NAMALWA (cell line): ENCODE measurements around the gene ELF4.
"Not testable (repeated sequence)": the region's sequence is repeated elsewhere in the genome, so short reads cannot be mapped to it uniquely, and the experiment has no call there.

Source experiments
- DNase-seq: peaks from one replicate; pipeline ENCODE4 v3.0.0-alpha.2; 2015; ENCODE audit warnings: low spot score

The ELF4 gene

DNA sequence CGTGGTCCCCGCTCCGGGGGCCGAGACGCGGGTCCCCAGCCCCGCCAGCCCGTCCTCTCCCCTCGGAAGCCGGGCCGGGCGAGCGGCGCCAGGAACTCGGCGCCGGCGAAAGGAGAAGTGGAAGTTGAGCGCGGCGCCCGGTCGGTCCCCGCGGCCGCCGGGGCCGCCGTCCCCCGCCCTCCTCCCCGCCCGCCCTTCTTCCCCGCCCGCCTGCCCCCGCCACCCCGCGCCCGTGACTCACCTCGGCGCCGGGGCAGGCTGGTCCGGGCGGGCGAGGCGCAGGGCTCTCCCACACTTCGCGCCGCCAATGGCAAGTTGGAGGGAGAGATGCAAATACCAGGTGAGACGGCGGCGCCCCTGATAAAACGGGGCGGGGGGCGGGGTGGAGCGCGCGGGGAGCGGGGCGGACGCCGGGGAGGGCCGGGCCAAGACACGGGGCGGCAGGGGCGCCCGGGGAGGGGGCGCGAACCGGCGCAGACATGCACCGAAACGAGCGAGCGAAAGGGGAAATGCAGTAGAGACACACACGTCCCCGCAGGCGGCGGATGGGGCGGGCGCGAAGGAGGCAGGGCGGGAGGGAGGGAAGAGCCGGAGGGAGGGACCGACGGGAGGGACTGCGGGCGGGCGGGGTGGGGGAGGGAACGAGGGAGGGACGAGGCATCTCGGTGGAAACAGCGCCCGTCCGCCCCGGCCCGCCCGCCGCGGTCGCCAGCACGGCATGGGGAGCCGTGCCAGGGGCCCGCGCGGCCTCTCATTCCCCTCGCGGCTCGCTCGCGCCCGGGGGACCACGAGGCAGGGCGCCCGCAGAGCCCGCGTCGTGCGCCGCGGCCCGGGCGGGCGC lies at the start of gene ELF4:
Gene ELF4, minus strand, starts transcription at position 119 of the 841 bp plus-strand sequence. CDS start 29,167 bp downstream, outside the sequence.
- DNase-seq = peak; percentile 54

- DNase-seq = no peak
Measured at GRCh38 chrX:130159776-130160175, 49.5 kb upstream of the ELF4 start.

DNA sequence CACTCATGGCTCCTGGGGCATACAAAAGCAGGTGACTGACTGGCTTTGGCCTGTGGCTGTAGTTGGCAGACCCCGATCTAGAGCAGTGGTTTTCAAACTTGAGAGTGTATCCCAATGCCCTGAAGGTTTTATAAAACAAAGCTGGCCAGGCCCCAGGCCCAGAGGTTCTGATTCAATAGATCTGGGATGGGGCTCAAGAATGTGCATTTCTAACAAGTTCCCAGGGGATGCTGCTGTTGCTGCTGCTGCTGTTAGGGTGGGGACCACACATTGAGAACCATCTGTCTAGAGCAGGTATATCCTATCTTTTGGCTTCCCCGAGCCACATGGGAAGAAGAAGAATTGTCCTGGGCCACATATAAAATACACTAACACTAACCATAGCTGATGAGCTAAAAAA lies 48.0 kb upstream of the ELF4 start:
- no peak for DNase-seq

DNA sequence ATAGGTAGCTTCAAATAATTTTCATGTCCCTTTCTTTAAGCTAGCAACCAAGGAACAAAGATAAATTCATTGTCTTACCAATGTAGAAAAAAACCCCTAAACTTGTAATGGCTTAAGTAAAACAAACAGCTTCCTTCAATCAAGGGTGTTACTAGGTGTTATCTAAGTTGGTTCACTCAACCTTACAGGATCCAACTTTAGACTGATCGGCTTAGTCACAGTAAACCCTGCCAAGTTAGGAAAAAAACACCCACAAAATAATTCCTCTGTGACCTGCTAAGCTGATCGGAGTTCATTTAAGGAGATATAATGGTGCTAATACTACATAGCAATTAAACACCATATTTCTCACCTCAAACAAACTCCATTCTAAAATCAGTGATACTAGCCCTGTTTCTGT lies 45.3 kb upstream of the ELF4 start:
- DNase-seq = no peak

- no peak for DNase-seq
Measured at GRCh38 chrX:130147631-130148030, 37.3 kb upstream of the ELF4 start.

DNA sequence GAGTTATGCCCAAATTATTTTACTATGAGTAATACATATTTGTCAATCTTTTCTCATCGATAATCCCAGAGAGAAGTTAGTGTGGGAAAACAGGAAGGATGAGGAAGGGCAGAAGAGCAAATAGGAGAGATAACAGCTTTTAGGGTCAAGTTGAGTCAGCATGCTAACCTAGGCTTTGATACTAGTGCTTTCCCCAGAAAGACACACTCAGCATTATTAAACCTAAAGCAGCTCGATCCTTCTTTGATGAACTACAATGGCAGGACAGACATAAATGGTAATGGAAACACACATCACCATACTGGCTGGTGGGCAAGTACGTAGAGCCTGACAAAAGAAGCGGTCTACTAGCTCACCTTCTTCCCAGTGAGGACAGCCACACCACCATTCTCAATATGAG lies 34.8 kb upstream of the ELF4 start:
- no peak for DNase-seq

DNA sequence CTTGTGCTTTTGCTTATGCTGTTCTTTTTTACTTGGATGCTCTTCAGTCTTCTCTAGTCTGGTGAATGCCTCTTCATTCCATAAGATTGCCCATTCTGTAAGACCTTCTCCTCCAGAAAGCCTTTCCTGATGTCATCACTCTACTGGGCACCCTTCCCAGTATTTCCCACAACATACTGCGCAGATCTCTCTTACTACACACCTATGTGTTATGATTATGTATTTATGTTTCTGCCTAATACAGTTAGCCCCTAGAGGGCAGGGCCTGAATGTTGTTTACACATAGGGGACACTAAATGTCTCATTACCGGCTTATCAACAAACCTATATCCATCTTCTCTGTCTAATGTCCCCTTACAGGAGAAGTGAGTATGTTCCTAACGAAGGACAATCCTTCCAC lies 34.2 kb upstream of the ELF4 start:
- no peak for DNase-seq

GRCh38 chrX:130139474-130140201 lies 29.3 kb upstream of the ELF4 start:
- DNase-seq = no peak

- DNase-seq = no peak
Measured at GRCh38 chrX:130136961-130137360, 26.7 kb upstream of the ELF4 start.

GRCh38 chrX:130136496-130136895 lies 26.2 kb upstream of the ELF4 start:
- DNase-seq = no peak

GRCh38 chrX:130130990-130131389 lies 20.7 kb upstream of the ELF4 start:
- DNase-seq = no peak

DNA sequence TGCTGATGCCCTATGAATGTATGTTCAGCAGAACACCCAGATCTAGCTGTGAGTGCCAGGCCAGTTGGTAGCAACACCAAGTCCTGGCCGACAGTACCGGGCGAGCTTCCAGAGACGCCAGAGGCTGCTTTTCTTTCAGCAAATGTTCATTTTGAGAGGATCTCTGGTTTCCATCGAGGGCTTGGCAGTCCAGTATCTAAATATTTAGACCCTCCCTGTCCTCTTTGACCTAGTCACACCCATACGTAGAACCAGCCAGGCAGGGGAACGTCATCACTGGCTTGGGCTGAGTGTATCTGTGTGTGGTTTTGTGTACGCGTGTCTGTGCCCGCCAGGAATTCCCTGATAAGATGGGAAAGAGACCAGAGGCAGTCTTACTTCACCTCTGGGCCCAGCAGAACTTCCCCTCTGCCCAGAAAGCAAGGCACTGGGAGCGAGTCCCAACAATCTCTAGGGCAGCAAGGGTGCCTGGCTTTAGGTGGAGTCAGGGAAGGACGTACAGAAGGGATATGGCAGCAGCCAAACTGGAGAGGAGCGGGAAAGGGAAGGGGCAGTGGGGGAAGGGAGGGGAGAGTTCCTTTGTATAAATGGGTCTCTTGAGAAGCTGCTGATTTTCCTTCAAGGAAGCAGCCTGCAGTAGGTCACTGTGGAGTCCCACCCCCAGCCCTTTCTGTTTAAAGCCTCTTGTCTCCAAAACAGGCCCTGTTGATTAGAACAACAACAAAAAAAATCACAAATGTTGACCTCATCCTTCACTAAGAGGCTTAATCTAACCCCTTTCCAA lies 15.0 kb upstream of the ELF4 start:
- no peak for DNase-seq

DNA sequence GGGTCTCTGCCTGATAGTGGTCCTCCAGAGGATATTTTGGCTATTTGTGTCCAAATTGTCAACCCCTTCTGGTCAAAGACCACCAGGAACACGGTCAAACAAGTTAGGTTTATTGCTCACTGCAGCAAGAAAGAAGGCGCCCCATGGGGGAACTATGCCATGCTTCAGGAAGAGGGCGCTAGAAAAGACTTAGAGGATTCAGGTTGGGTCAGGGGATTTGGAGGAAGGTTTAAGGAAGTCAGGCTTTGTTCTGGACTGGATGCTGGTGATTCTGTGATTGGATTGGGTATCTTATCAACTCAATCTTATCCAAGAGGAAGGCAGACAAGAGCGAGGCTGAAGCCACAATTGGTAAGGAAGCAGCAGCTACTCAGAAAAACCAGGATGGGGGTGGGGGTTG lies 14.3 kb upstream of the ELF4 start:
- no peak for DNase-seq

GRCh38 chrX:130121505-130121800 lies 11.2 kb upstream of the ELF4 start:
- no peak for DNase-seq

DNA sequence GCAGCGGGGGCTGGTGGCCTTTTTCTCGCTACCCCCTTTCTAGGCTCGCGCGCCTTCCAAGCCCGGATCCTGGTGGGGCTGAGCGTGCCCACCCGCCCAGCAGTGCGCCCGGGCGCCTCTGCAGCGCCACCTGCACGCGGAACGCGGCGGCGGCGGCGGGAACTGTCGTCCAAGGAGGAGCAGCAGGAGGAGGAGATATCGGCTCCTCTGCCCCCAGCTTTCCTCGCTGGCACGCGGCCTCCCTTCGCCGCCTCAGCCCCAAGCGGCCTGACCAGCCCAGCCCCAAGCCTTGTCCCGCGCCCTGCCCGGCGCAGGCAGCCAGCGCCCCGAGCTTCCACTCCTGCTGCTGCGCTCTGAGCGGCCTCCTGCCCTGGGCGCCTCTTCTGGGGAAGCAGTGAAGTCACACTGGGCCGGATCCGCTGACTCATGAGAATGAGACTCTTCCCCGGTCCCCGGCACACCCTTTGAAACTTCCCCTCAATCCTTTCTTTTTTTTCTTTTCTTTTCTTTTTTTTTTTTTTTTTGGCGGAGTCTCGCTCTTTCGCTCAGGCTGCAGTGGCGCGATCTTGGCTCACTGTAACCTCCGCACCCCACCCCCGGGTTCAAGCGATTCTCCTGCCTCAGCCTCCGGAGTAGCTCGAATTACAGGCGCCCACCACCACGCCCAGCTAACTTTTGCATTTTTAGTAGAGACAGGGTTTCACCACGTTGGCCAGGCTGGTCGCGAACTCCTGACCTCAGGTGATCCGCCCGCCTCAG lies 10.6 kb upstream of the ELF4 start:
- DNase-seq = peak; percentile 70

- DNase-seq = peak; percentile 54
Measured at GRCh38 chrX:130120321-130120731, 10.0 kb upstream of the ELF4 start.

DNA sequence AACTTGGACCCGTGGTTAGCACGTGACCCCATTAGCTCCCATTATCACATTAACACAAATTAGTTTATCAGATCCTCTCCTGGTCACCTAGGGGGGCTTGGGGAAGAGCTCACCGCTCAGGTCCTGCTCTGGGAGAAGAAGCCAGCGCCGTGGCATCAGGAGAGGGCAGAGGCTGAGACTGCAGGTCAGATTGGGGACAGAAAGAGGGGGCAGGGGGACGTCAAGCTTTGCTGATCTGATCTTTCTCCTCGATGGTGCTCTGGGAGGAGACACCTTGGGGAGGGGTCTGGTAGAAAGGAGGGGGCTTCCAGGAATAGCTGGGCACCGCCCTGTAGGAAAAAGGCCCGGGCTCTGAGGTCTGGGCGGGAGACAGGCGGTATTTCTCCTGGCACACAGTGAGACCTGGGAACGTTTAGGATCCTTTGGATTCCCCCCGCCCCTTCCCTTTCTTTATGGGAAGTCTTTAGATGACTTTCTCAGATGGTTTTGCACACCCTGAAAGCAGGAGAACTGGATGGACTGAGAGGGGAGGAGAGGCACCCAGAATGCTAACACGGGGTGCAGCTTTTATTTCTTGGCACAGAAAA lies 9.1 kb upstream of the ELF4 start:
- no peak for DNase-seq

DNA sequence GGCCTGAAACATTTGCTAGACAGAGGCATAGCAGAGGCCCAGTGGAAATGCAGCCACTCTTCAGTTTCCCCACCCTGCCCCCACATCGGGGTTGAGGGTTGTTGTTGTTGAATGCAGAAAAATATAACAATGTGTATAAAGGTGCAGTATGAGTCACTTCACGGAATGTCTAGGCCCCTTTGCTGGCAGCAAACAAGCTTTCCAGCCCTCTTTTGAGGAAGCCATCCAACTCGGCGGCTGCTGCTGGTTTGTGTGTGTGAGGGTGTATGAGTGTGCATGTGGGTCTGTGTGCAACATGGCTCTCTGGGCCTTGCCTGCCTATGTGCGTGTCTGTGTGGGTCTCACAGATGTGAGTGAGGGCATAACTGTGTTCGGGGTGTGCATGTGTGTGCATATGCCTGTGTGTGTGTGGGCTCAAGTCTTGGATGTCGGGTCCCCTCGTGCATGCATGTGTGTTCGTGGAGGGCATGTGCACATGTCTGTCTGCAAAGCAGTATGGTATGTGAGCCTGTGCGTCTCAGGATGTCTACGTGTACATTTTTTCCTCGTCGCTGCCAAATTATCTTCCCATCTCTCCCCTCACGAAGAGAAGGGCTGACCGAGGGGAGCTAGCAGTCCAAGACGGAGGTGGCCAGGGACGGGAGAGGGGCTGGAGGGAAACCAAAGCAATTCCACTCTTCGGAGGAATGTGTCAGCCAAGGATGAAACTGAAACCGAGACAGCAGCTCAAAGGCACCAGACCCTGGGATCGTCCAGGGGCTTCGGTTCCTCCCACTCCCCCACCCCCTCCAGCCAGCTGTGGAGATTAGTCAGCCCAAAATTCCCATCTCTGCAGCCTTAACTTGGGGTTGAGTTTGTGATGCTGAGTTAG lies 8.4 kb upstream of the ELF4 start:
- no peak for DNase-seq

- DNase-seq = no peak
Measured at GRCh38 chrX:130117166-130117565, 6.9 kb upstream of the ELF4 start.

DNA sequence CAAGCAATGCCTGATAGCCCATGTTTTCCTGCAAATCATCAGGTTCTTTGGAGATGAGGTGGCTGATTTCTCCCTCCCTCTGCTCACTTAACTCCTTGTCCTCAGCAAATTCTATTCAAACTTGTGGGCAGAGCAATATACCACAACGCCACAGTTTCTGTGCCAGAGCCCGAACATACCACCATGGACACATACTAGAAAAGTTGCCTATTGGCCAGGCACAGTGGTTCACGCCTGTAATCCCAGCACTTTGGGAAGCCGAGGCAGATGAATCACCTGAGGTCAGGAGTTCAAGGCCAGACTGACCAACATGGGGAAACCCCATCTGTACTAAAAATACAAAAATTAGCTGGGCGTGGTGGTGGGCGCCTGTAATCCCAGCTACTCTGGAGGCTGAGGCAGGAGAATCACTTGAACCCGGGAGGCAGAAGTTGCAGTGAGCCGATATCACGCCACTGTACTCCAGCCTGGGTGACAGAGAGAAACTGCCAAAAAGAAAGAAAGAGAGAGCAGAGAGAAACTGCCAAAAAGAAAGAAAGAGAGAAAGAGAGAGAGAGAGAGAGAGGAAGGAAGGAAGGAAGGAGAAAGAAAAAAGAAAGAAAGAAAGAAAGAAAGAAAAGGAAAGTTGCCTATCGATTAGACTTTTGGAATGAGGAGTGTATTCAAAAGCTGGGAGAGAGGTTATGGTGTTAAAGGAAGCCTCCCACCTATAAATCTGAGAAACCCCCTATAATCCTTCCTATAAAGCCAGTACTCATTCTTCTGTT lies 5.0 kb upstream of the ELF4 start:
- not testable (repeated sequence) for DNase-seq
